HG03457 (cell line): Measurements from ENCODE around the gene SPRED3.

Source experiments
- ATAC-seq: cut with Tn5 transposase; IDR thresholded peaks from one replicate; pipeline ENCODE4 v1.9.1; 2021; ENCODE audit warnings: moderate number of reproducible peaks; ENCODE audit not compliant: unreplicated experiment

SPRED3 gene

GRCh38 chr19:38371081-38371480 is 17.4 kb upstream of the SPRED3 start:
- ATAC-seq: no peak

GRCh38 chr19:38373907-38374331 is 14.6 kb upstream of the SPRED3 start:
- ATAC-seq: no peak

GRCh38 chr19:38374332-38375097 is 14.0 kb upstream of the SPRED3 start, which contains the start of gene PSMD8:
Gene PSMD8 (plus strand): TSS chr19:38374571. CDS start chr19:38374602, 31 bp downstream.
- peak; percentile 86 for ATAC-seq

GRCh38 chr19:38375098-38375493 is 13.4 kb upstream of the SPRED3 start:
- ATAC-seq: no peak

- no peak for ATAC-seq
Measured at GRCh38 chr19:38375748-38376147, 12.7 kb upstream of the SPRED3 start.

GRCh38 chr19:38376576-38376975 is 11.9 kb upstream of the SPRED3 start:
- ATAC-seq: no peak

- no peak for ATAC-seq
Measured at GRCh38 chr19:38377052-38377451, 11.4 kb upstream of the SPRED3 start.

GRCh38 chr19:38378866-38379265 is 9.6 kb upstream of the SPRED3 start:
- ATAC-seq: no peak

GRCh38 chr19:38381138-38381537 is 7.4 kb upstream of the SPRED3 start:
- ATAC-seq: no peak

GRCh38 chr19:38383184-38383583 is 5.3 kb upstream of the SPRED3 start:
- ATAC-seq: no peak

- ATAC-seq: no peak
Measured at GRCh38 chr19:38383743-38384142, 4.8 kb upstream of the SPRED3 start.

GRCh38 chr19:38384209-38385027 is 4.1 kb upstream of the SPRED3 start:
- no peak for ATAC-seq

GRCh38 chr19:38385057-38385803 is 3.3 kb upstream of the SPRED3 start:
- no peak for ATAC-seq

- no peak for ATAC-seq
Measured at GRCh38 chr19:38385804-38386257, 2.7 kb upstream of the SPRED3 start.

- no peak for ATAC-seq
Measured at GRCh38 chr19:38386300-38386970, 2.1 kb upstream of the SPRED3 start.

GRCh38 chr19:38386971-38387549 is 1.4 kb upstream of the SPRED3 start:
- no peak for ATAC-seq

- no peak for ATAC-seq
Measured at GRCh38 chr19:38387550-38388348, 748 bp upstream of the SPRED3 start, which contains the start of gene GGN. Gene GGN (minus strand): TSS chr19:38388034. CDS start chr19:38387261, 773 bp downstream.

GRCh38 chr19:38389101-38389925 is 816 bp downstream of the SPRED3 start:
- ATAC-seq: no peak
